Measurements from ENCODE around the gene CEP63. TPM values are rescaled to one million over a fixed set of nuclear protein-coding genes. Genes with fewer than 3 reads are reported as not detected.

CEP63 gene
- total and polyA plus RNA-seq, 9 donors = 22.3 to 40.1 (median 35.5) TPM

- peak; percentile 96 for DNase-seq
- no peaks in the 10 kb centered on the region for H3K9me3 ChIP-seq (replicated peaks; ENCODE audit: control insufficient read depth, low read depth, low read length)
- peaks cover 40% of the 10 kb centered on the region for H3K4me1 ChIP-seq (ENCODE audit: control insufficient read depth, insufficient read depth, low read length)
- H3K27me3 ChIP-seq (ENCODE audit: control insufficient read depth, insufficient read depth, low read length) = no peaks in the 10 kb centered on the region
- peak overlapping the region; percentile 89 for H3K27ac ChIP-seq (ENCODE audit: low read length)
- no peaks in the 10 kb centered on the region for H3K36me3 ChIP-seq (ENCODE audit: control insufficient read depth, insufficient read depth, low read length)
- 17% methylated on average over 8 of the region's 8 CpGs for WGBS (ENCODE audit: insufficient coverage)
- no peak overlapping the region for H3K4me3 ChIP-seq (ENCODE audit: low read length)
Measured at GRCh38 chr3:134464689-134465365, 21.0 kb upstream of the CEP63 start.

DNA sequence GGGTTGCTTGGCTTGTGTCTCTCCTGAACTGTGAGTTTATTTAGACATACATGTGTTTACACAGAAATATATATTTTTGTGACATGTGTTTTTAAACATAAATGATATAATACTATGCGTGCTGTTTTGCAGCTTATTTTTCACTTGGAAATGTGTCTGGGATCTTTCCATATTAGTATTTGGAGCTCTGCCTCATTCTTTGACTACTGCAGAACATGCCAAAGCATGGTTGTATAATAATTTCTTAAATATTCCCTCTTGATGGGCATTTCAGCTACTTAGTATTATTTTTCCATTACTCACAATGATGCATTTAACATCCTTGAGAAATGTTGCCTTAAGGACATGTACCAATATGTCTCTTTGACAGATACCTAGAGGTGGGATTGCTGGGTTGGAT, 19.5 kb upstream of the CEP63 start:
- peak; percentile 75 for DNase-seq
- no CpG with 5 or more reads among the region's 1 CpG for WGBS (ENCODE audit: insufficient coverage)
- Histone ChIP-seq H3K27me3 (ENCODE audit: control insufficient read depth, insufficient read depth, low read length) (no peaks in the 10 kb centered on the region), H3K9me3 (replicated peaks; ENCODE audit: control insufficient read depth, low read depth, low read length) (no peaks in the 10 kb centered on the region), H3K4me3 (ENCODE audit: low read length) (no peak overlapping the region), H3K4me1 (ENCODE audit: control insufficient read depth, insufficient read depth, low read length) (peaks cover 40% of the 10 kb centered on the region), H3K27ac (ENCODE audit: low read length) (peak overlapping the region; percentile 65), H3K36me3 (ENCODE audit: control insufficient read depth, insufficient read depth, low read length) (no peaks in the 10 kb centered on the region)

- WGBS (ENCODE audit: insufficient coverage) = 83% methylated on average over 1 of the region's 4 CpGs
- Histone ChIP-seq H3K4me1 (ENCODE audit: control insufficient read depth, insufficient read depth, low read length) (peaks cover 29% of the 10 kb centered on the region), H3K27ac (ENCODE audit: low read length) (no peak overlapping the region), H3K36me3 (ENCODE audit: control insufficient read depth, insufficient read depth, low read length) (no peaks in the 10 kb centered on the region), H3K27me3 (ENCODE audit: control insufficient read depth, insufficient read depth, low read length) (no peaks in the 10 kb centered on the region), H3K4me3 (ENCODE audit: low read length) (no peak overlapping the region), H3K9me3 (replicated peaks; ENCODE audit: control insufficient read depth, low read depth, low read length) (no peaks in the 10 kb centered on the region)
- no peak for DNase-seq
Measured at GRCh38 chr3:134468519-134468918, 17.3 kb upstream of the CEP63 start.

GRCh38 chr3:134471521-134472193, 14.2 kb upstream of the CEP63 start:
- no peaks in the 10 kb centered on the region for H3K9me3 ChIP-seq (replicated peaks; ENCODE audit: control insufficient read depth, low read depth, low read length)
- H3K27me3 ChIP-seq (ENCODE audit: control insufficient read depth, insufficient read depth, low read length) = no peaks in the 10 kb centered on the region
- no peak overlapping the region for H3K4me3 ChIP-seq (ENCODE audit: low read length)
- H3K27ac ChIP-seq (ENCODE audit: low read length) = no peak overlapping the region
- 75% methylated on average over 2 of the region's 8 CpGs for WGBS (ENCODE audit: insufficient coverage)
- H3K36me3 ChIP-seq (ENCODE audit: control insufficient read depth, insufficient read depth, low read length) = peaks cover 4% of the 10 kb centered on the region
- no peak for DNase-seq
- H3K4me1 ChIP-seq (ENCODE audit: control insufficient read depth, insufficient read depth, low read length) = peaks cover 8% of the 10 kb centered on the region

DNA sequence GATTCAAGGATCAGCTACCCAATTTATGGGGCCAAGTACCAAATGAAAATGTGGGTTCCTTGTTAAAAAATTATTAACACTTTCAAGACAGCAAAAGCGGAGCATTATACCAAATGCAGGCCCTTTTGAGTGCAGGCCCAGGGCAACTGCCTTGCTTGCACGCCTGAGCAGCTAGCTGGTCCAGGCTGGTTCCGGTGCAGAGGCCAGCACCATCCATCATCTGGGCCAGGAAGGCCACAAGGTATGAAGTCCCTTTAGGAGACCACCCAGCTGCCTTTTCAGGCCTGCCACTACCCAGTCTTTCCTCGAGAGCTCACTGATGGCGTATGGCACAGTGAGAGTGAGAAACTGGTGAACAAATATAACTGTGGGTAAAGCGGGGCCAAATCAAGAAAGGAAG, 13.0 kb upstream of the CEP63 start:
- no peaks in the 10 kb centered on the region for H3K27me3 ChIP-seq (ENCODE audit: control insufficient read depth, insufficient read depth, low read length)
- no peak overlapping the region for H3K4me3 ChIP-seq (ENCODE audit: low read length)
- no peak overlapping the region for H3K27ac ChIP-seq (ENCODE audit: low read length)
- peaks cover 5% of the 10 kb centered on the region for H3K36me3 ChIP-seq (ENCODE audit: control insufficient read depth, insufficient read depth, low read length)
- H3K4me1 ChIP-seq (ENCODE audit: control insufficient read depth, insufficient read depth, low read length) = peaks cover 9% of the 10 kb centered on the region
- no peak for DNase-seq
- 100% methylated on average over 4 of the region's 6 CpGs for WGBS (ENCODE audit: insufficient coverage)
- no peaks in the 10 kb centered on the region for H3K9me3 ChIP-seq (replicated peaks; ENCODE audit: control insufficient read depth, low read depth, low read length)

DNA sequence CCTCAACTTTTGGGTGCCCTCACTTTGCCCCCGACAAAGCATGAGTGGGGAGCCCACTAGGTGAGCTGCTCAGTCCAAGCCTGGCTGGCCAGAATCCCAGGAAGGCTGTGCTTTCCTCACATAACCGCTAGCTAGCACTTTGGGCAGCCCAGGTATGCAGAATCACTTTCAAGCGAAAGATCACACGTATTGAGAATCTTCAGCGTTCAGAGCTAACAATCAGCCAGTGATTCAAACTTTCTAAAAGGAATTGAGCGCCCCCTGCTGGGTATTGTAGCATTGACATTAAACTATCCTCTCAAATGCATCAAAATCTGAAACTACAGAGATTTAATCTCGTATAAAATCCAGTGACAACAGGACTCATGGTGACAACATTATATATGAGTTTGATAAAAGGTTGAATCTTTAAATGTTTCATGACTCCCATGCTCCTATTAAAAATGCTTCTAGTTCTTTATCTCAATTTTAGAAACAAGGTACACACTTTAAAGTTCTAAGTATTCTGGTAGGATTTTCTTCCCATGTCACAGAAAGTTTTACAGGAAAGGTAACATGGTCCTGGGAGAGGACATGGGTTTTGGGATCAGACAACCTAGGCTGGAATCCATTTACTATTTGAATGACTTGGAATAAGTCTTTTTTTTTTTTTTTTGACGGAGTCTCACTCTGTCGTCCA, 11.8 kb upstream of the CEP63 start:
- peaks cover 16% of the 10 kb centered on the region for H3K36me3 ChIP-seq (ENCODE audit: control insufficient read depth, insufficient read depth, low read length)
- H3K4me1 ChIP-seq (ENCODE audit: control insufficient read depth, insufficient read depth, low read length) = peaks cover 9% of the 10 kb centered on the region
- WGBS (ENCODE audit: insufficient coverage) = 23% methylated on average over 4 of the region's 9 CpGs

DNA sequence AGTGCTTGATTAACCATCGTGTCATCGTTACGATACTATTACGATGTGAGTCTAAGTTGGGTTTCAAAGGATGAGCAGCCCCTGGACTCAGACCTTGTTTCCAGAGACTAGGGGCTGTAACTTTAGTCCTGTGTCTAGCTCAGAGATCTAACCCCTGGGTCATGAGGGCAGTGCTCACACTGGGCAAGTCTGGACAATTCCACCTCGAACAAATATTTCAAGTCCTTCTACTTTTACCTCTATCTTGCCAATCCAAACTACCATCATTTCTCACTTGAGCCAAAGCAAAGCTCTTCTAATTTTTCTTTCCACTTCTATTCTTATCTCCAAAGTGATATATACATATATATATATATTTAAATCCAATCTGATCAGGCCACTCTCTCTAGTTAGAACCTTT, 10.9 kb upstream of the CEP63 start:
- 89% methylated on average over 5 of the region's 5 CpGs for WGBS (ENCODE audit: insufficient coverage)
- H3K4me1 ChIP-seq (ENCODE audit: control insufficient read depth, insufficient read depth, low read length) = peaks cover 9% of the 10 kb centered on the region
- peaks cover 18% of the 10 kb centered on the region for H3K36me3 ChIP-seq (ENCODE audit: control insufficient read depth, insufficient read depth, low read length)
- no peak for DNase-seq
- H3K9me3 ChIP-seq (replicated peaks; ENCODE audit: control insufficient read depth, low read depth, low read length) = no peaks in the 10 kb centered on the region
- no peak overlapping the region for H3K4me3 ChIP-seq (ENCODE audit: low read length)
- H3K27ac ChIP-seq (ENCODE audit: low read length) = no peak overlapping the region
- no peaks in the 10 kb centered on the region for H3K27me3 ChIP-seq (ENCODE audit: control insufficient read depth, insufficient read depth, low read length)

More for the DNA sequence above, 11.8 kb upstream of the CEP63 start:
- Histone ChIP-seq H3K27me3 (ENCODE audit: control insufficient read depth, insufficient read depth, low read length) (no peaks in the 10 kb centered on the region), H3K4me3 (ENCODE audit: low read length) (no peak overlapping the region), H3K27ac (ENCODE audit: low read length) (no peak overlapping the region), H3K9me3 (replicated peaks; ENCODE audit: control insufficient read depth, low read depth, low read length) (no peaks in the 10 kb centered on the region)
- DNase-seq = peak; percentile 91

DNA sequence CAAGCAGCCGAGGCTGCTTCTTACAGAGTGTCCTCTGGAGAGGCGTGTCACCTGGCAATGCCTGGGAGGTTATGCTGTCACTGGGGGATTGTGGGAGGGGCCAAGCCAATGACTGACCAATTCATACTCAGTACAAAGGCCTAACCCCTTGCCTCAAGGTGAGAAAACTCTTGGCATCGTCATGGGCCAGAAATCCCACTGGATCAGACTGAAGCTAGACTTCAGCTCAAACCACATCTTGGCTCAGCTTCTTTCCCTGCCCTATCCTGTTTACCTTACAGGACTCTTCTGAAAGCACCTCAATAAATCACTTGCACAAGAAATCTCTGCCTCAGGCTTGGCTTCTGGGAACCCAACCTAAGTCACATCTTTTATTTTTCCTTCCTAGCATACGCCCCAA, 9.6 kb upstream of the CEP63 start:
- no peak for DNase-seq
- peak overlapping the region; percentile 72 for H3K27ac ChIP-seq (ENCODE audit: low read length)
- H3K4me3 ChIP-seq (ENCODE audit: low read length) = no peak overlapping the region
- peaks cover 29% of the 10 kb centered on the region for H3K36me3 ChIP-seq (ENCODE audit: control insufficient read depth, insufficient read depth, low read length)
- 25% methylated on average over 1 of the region's 4 CpGs for WGBS (ENCODE audit: insufficient coverage)
- peaks cover 9% of the 10 kb centered on the region for H3K4me1 ChIP-seq (ENCODE audit: control insufficient read depth, insufficient read depth, low read length)
- H3K9me3 ChIP-seq (replicated peaks; ENCODE audit: control insufficient read depth, low read depth, low read length) = no peaks in the 10 kb centered on the region
- H3K27me3 ChIP-seq (ENCODE audit: control insufficient read depth, insufficient read depth, low read length) = no peaks in the 10 kb centered on the region

GRCh38 chr3:134477002-134477401, 8.9 kb upstream of the CEP63 start:
- Histone ChIP-seq H3K27ac (ENCODE audit: low read length) (peak overlapping the region; percentile 72), H3K4me1 (ENCODE audit: control insufficient read depth, insufficient read depth, low read length) (peaks cover 6% of the 10 kb centered on the region), H3K27me3 (ENCODE audit: control insufficient read depth, insufficient read depth, low read length) (no peaks in the 10 kb centered on the region), H3K4me3 (ENCODE audit: low read length) (no peak overlapping the region), H3K9me3 (replicated peaks; ENCODE audit: control insufficient read depth, low read depth, low read length) (no peaks in the 10 kb centered on the region), H3K36me3 (ENCODE audit: control insufficient read depth, insufficient read depth, low read length) (peaks cover 33% of the 10 kb centered on the region)
- WGBS (ENCODE audit: insufficient coverage) = 89% methylated on average over 2 of the region's 6 CpGs
- peak; percentile 38 for DNase-seq

DNA sequence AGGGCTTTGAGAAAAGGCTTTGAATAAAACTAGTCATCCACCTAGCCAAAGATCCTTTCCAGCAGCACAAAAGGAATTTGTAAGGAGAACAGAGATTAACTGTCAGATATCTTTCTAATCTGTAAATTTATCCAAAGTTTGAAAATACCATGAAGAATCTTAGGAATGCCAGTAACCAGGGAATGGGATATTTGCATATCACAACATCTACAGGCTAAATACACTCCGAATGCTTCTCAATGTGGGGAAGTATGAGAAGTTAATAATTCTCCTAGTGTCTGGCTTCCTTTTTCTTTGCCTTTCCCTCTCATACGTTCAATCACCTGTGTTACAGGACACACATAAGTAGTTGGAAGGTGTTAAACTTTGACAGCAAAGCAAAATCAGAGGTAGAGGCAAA, 7.9 kb upstream of the CEP63 start:
- Histone ChIP-seq H3K4me3 (ENCODE audit: low read length) (no peak overlapping the region), H3K9me3 (replicated peaks; ENCODE audit: control insufficient read depth, low read depth, low read length) (no peaks in the 10 kb centered on the region), H3K4me1 (ENCODE audit: control insufficient read depth, insufficient read depth, low read length) (peaks cover 6% of the 10 kb centered on the region), H3K27ac (ENCODE audit: low read length) (no peak overlapping the region), H3K36me3 (ENCODE audit: control insufficient read depth, insufficient read depth, low read length) (peaks cover 42% of the 10 kb centered on the region), H3K27me3 (ENCODE audit: control insufficient read depth, insufficient read depth, low read length) (no peaks in the 10 kb centered on the region)
- no peak for DNase-seq
- WGBS (ENCODE audit: insufficient coverage) = no CpG with 5 or more reads among the region's 2 CpGs
